Astrocyte (in vitro differentiated cells and primary cell): ENCODE data around the gene ODF2L.

Source experiments
- EZH2 ChIP-seq: IDR thresholded peaks from 2 replicates; pipeline ENCODE4 v1.6.1; 2012; ENCODE audit warnings: mild to moderate bottlenecking, low read length, inconsistent platforms; ENCODE audit not compliant: insufficient read depth
- TF ChIP-seq, protein P1 (sequence below): IDR thresholded peaks from 2 replicates; pipeline ENCODE4 v1.5.1; 2011; ENCODE audit warnings: low read depth, mild to moderate bottlenecking, inconsistent platforms, low read length, moderate library complexity; ENCODE audit not compliant: insufficient read depth

DNA sequence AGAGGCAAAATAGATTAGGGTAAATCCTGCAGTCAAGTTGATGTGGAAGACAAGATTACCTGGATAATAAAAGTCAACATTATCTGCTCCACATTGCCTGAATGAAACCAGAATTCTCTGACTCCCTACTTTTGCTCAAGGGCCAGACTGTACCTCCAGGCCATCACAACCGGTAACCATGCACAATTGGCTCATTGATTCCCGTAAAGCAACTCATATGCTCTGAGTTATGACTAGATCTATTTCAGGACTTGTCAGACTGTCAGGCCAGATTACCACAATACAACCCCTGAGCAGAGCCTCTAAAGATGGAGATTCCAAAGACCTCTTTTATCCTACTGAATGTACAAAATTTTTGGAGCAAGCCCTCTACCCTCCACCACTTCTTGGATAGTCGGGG lies 90.4 kb downstream of the ODF2L start:
- TF ChIP-seq, protein P1, sequence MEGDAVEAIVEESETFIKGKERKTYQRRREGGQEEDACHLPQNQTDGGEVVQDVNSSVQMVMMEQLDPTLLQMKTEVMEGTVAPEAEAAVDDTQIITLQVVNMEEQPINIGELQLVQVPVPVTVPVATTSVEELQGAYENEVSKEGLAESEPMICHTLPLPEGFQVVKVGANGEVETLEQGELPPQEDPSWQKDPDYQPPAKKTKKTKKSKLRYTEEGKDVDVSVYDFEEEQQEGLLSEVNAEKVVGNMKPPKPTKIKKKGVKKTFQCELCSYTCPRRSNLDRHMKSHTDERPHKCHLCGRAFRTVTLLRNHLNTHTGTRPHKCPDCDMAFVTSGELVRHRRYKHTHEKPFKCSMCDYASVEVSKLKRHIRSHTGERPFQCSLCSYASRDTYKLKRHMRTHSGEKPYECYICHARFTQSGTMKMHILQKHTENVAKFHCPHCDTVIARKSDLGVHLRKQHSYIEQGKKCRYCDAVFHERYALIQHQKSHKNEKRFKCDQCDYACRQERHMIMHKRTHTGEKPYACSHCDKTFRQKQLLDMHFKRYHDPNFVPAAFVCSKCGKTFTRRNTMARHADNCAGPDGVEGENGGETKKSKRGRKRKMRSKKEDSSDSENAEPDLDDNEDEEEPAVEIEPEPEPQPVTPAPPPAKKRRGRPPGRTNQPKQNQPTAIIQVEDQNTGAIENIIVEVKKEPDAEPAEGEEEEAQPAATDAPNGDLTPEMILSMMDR, result no peak
- TF ChIP-seq EZH2, result no peak
